Spinal cord (tissue), 4 donors: Measurements from ENCODE around the gene FAM237A. TPM values are rescaled to one million over a fixed set of nuclear protein-coding genes. Genes with fewer than 3 reads are reported as not detected.

Source experiments
- polyA plus RNA-seq, 2 donors: library from polyadenylated mRNA; unstranded; fragments of 120-200 nt; gene quantifications; one replicate each; pipeline ENCODE4 v1.2.1, GENCODE V29; 2013; ENCODE audit not compliant: insufficient read length in 2 of 2
- total RNA-seq, 2 donors: library from RNA; depleted of rRNA in 1 of 2; stranded (reverse); fragments of 120-200 nt in 1 of 2; fragments of >200 nt in 1 of 2; gene quantifications; one replicate each; pipeline versions ENCODE4 v1.2.3 to v1.2.4, GENCODE V29; 2013 to 2014

Gene FAM237A
- total and polyA plus RNA-seq, 4 donors = 0.36 TPM; not detected in 3

Other genes starting within 250 kb of the FAM237A start
- gene ADAM23, start 199.0 kb upstream of the FAM237A start, total RNA-seq = 10 to 100 TPM; 15.7 to 52.1 TPM
- 10 to 100 TPM; 50.5 to 54.3 TPM for gene ADAM23, start 199.0 kb upstream of the FAM237A start, polyA plus RNA-seq
- gene DYTN, start 75.9 kb downstream of the FAM237A start, total RNA-seq = not detected
- not detected for gene DYTN, start 75.9 kb downstream of the FAM237A start, polyA plus RNA-seq
- 10 to 100 TPM in 1 of 2 donors, 1 to 10 TPM in 1; 6.7 to 14.4 TPM for gene MDH1B, start 122.8 kb downstream of the FAM237A start, total RNA-seq
- gene MDH1B, start 122.8 kb downstream of the FAM237A start, polyA plus RNA-seq = 1 to 10 TPM; 6.2 to 6.5 TPM
- gene FASTKD2, start 123.1 kb downstream of the FAM237A start, total RNA-seq = 10 to 100 TPM; 37.9 to 58.8 TPM
- 10 to 100 TPM; 21.0 to 21.7 TPM for gene FASTKD2, start 123.1 kb downstream of the FAM237A start, polyA plus RNA-seq